Nephron progenitor cell (in vitro differentiated cells): Measurements from ENCODE around the gene GPR132.
A peak's percentile ranks its signal among the peaks of the same experiment; 100 is the strongest.

Source experiments
- DNase-seq: peaks from one replicate; pipeline ENCODE4 v3.0.0; 2021
- H3K27ac Mint-ChIP-seq: 2 replicates; pipeline ENCODE4 v1.8.0; 2021; ENCODE audit warnings: mild to moderate bottlenecking, moderate library complexity, mixed read lengths
- H3K27me3 Mint-ChIP-seq: 2 replicates; pipeline ENCODE4 v1.8.0; 2021; ENCODE audit warnings: mild to moderate bottlenecking, low read depth, mixed read lengths; ENCODE audit not compliant: poor library complexity
- H3K36me3 Mint-ChIP-seq: 2 replicates; pipeline ENCODE4 v1.8.0; 2021; ENCODE audit warnings: low read depth, mixed read lengths
- H3K4me1 Mint-ChIP-seq: 2 replicates; pipeline ENCODE4 v1.8.0; 2021; ENCODE audit warnings: mixed read lengths
- H3K4me3 Mint-ChIP-seq: 2 replicates; pipeline ENCODE4 v1.8.0; 2021; ENCODE audit warnings: mild to moderate bottlenecking, moderate library complexity, mixed read lengths
- H3K9me3 Mint-ChIP-seq: 2 replicates; pipeline ENCODE4 v1.8.0; 2021; ENCODE audit warnings: mild to moderate bottlenecking, moderate library complexity, mixed read lengths
- CTCF ChIP-seq: fragments of 200-600 bp; sonication (generic); IDR thresholded peaks from 2 replicates; pipeline ENCODE4 v1.5.0; 2021; ENCODE audit warnings: antibody characterized with exemption

The GPR132 gene

GRCh38 chr14:105023791-105024480, 41.3 kb downstream of the GPR132 start:
- H3K27ac Mint-ChIP-seq, result no peak overlapping the region
- H3K4me1 Mint-ChIP-seq, result peaks cover 30% of the 10 kb centered on the region
- H3K27me3 Mint-ChIP-seq, result peaks cover 26% of the 10 kb centered on the region

GRCh38 chr14:105023144-105023543, 42.1 kb downstream of the GPR132 start:
- Mint-ChIP-seq H3K4me3 (peak overlapping the region; percentile 17), H3K27ac (no peak overlapping the region), H3K4me1 (peaks cover 36% of the 10 kb centered on the region), H3K9me3 (no peaks in the 10 kb centered on the region), H3K27me3 (peaks cover 18% of the 10 kb centered on the region), H3K36me3 (no peaks in the 10 kb centered on the region)
- DNase-seq, result no peak
- TF ChIP-seq CTCF, result no peak

More at GRCh38 chr14:105023791-105024480, 41.3 kb downstream of the GPR132 start:
- Mint-ChIP-seq H3K9me3 (no peaks in the 10 kb centered on the region), H3K4me3 (no peak overlapping the region), H3K36me3 (no peaks in the 10 kb centered on the region)
- no peak for TF ChIP-seq CTCF
- DNase-seq, result no peak

GRCh38 chr14:105022276-105022670, 43.0 kb downstream of the GPR132 start:
- Mint-ChIP-seq H3K27me3 (peaks cover 10% of the 10 kb centered on the region), H3K9me3 (no peaks in the 10 kb centered on the region), H3K27ac (no peak overlapping the region), H3K4me1 (peaks cover 43% of the 10 kb centered on the region), H3K4me3 (peak overlapping the region; percentile 93), H3K36me3 (peaks cover 5% of the 10 kb centered on the region)
- DNase-seq, result no peak
- TF ChIP-seq CTCF, result no peak

- TF ChIP-seq CTCF, result no peak
- Mint-ChIP-seq H3K4me3 (peak overlapping the region; percentile 93), H3K27ac (peak overlapping the region; percentile 89), H3K9me3 (no peaks in the 10 kb centered on the region), H3K4me1 (peaks cover 48% of the 10 kb centered on the region), H3K36me3 (peaks cover 8% of the 10 kb centered on the region), H3K27me3 (peaks cover 10% of the 10 kb centered on the region)
- DNase-seq, result peak; percentile 53
Measured at GRCh38 chr14:105021656-105022275, 43.5 kb downstream of the GPR132 start.

GRCh38 chr14:105020815-105021655, 44.2 kb downstream of the GPR132 start, which contains the start of gene CDCA4:
Gene CDCA4, minus strand, starts transcription at chr14:105021083. Its CDS starts 9,154 bp downstream, at chr14:105011929.
- DNase-seq, result peak; percentile 99
- H3K4me1 Mint-ChIP-seq, result peaks cover 55% of the 10 kb centered on the region

More at GRCh38 chr14:105020815-105021655, 44.2 kb downstream of the GPR132 start, which contains the start of gene CDCA4:
- no peak for TF ChIP-seq CTCF
- Mint-ChIP-seq H3K36me3 (peaks cover 12% of the 10 kb centered on the region), H3K9me3 (no peaks in the 10 kb centered on the region), H3K4me3 (peak within 1 kb of the TSS; percentile 93), H3K27me3 (peaks cover 5% of the 10 kb centered on the region), H3K27ac (peak within 1 kb of the TSS; percentile 91)
